Tibial nerve (tissue), 4 donors: Measurements from ENCODE around the gene SELENON. TPM values are rescaled to one million over a fixed set of nuclear protein-coding genes. Genes with fewer than 3 reads are reported as not detected.
A peak's percentile ranks its signal among the peaks of the same experiment; 100 is the strongest.

Source experiments
- DNase-seq, 2 donors: peaks; one replicate each; pipeline ENCODE4 v3.0.0-alpha.2; 2019; ENCODE audit warnings: low spot score in 2 of 2
- H3K27ac ChIP-seq, 4 donors: fragments of 200-600 bp; sonication (generic) in 3 of 4; one replicate each; pipeline ENCODE4 v1.5.1; 2017 to 2019; ENCODE audit warnings: mild to moderate bottlenecking in 1 of 4
- H3K27me3 ChIP-seq, 2 donors: fragments of 200-600 bp; sonication (generic) in 1 of 2; one replicate each; pipeline versions ENCODE4 v1.5.1 to v1.6.0; 2017 to 2019
- H3K36me3 ChIP-seq, 3 donors: fragments of 200-600 bp; sonication (generic); one replicate each; pipeline ENCODE4 v1.5.1; 2018 to 2019
- H3K4me1 ChIP-seq, 4 donors: fragments of 200-600 bp; sonication (generic) in 3 of 4; one replicate each; pipeline ENCODE4 v1.5.1; 2017 to 2019
- H3K4me3 ChIP-seq, 4 donors: fragments of 200-600 bp; sonication (generic) in 3 of 4; one replicate each; pipeline ENCODE4 v1.5.1; 2017 to 2019; ENCODE audit warnings: mild to moderate bottlenecking in 1 of 4, moderate library complexity in 1 of 4
- H3K9me3 ChIP-seq, 4 donors: fragments of 200-600 bp; sonication (generic) in 3 of 4; one replicate each; pipeline ENCODE4 v1.5.1; 2017 to 2019
- EP300 ChIP-seq, 2 donors: sonication (generic); formaldehyde crosslinking; IDR thresholded peaks; one replicate each; pipeline ENCODE4 v1.6.1; 2017; ENCODE audit warnings: antibody characterized with exemption in 2 of 2, mild to moderate bottlenecking in 1 of 2
- POLR2A ChIP-seq, 2 donors: fragments of 450-650 bp; IDR thresholded peaks; one replicate each; pipeline ENCODE4 v1.6.1; 2017; ENCODE audit warnings: antibody characterized with exemption in 2 of 2, mild to moderate bottlenecking in 2 of 2, moderate library complexity in 2 of 2
- WGBS, 2 donors: methylation state at CpG; one replicate each; pipeline ENCODE4 v1.1.5; 2018; 5-methylcytosine and 5-hydroxymethylcytosine counted together
- total RNA-seq, 4 donors: library from RNA; depleted of rRNA; stranded (reverse); fragments of >200 nt; gene quantifications; one replicate each; pipeline ENCODE4 v1.1.0, GENCODE V29; 2016
- TF ChIP-seq, protein P1 (sequence below), 5 experiments: fragments of 200-600 bp in 3 of 5; fragments of 450-650 bp in 2 of 5; sonication (generic) in 3 of 5; IDR thresholded peaks; one replicate each; pipeline ENCODE4 v1.5.1; 2016 to 2019; ENCODE audit warnings: antibody characterized with exemption in 5 of 5, mild to moderate bottlenecking in 3 of 5, moderate library complexity in 2 of 5

Gene SELENON
- total RNA-seq, 4 donors from 2014 or later = 17.6 to 54.0 (median 36.8) TPM

GRCh38 chr1:25803368-25803767, 3.4 kb downstream of the SELENON start:
- no peak for DNase-seq
- 82 to 85% methylated on average over 1 of the region's 1 CpG for WGBS, 2 donors
- Histone ChIP-seq H3K4me1 (peaks cover 0 to 93% (median 49%) of the 10 kb centered on the region in 4 donors), H3K36me3 (peaks cover 0 to 20% (median 0%) of the 10 kb centered on the region in 3 donors), H3K9me3 (no peaks in the 10 kb centered on the region), H3K4me3 (no peak overlapping the region), H3K27ac (peak overlapping the region in 2 of 4 donors; percentile 84 to 89), H3K27me3 (no peaks in the 10 kb centered on the region)
- TF ChIP-seq EP300 (IDR thresholded peaks at IDR 0.05) (no peak), POLR2A (IDR thresholded peaks at IDR 0.05) (no peak)
- TF ChIP-seq, protein P1, sequence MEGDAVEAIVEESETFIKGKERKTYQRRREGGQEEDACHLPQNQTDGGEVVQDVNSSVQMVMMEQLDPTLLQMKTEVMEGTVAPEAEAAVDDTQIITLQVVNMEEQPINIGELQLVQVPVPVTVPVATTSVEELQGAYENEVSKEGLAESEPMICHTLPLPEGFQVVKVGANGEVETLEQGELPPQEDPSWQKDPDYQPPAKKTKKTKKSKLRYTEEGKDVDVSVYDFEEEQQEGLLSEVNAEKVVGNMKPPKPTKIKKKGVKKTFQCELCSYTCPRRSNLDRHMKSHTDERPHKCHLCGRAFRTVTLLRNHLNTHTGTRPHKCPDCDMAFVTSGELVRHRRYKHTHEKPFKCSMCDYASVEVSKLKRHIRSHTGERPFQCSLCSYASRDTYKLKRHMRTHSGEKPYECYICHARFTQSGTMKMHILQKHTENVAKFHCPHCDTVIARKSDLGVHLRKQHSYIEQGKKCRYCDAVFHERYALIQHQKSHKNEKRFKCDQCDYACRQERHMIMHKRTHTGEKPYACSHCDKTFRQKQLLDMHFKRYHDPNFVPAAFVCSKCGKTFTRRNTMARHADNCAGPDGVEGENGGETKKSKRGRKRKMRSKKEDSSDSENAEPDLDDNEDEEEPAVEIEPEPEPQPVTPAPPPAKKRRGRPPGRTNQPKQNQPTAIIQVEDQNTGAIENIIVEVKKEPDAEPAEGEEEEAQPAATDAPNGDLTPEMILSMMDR (IDR thresholded peaks at IDR 0.05) = no peak

GRCh38 chr1:25804244-25804963, 4.4 kb downstream of the SELENON start:
- Histone ChIP-seq H3K4me1 (peaks cover 0 to 89% (median 48%) of the 10 kb centered on the region in 4 donors), H3K36me3 (peaks cover 0 to 30% (median 0%) of the 10 kb centered on the region in 3 donors), H3K27me3 (no peaks in the 10 kb centered on the region), H3K9me3 (no peaks in the 10 kb centered on the region), H3K27ac (peak overlapping the region in 2 of 4 donors; percentile 84 to 89), H3K4me3 (no peak overlapping the region)
- 48 to 51% methylated on average over 10 of the region's 10 CpGs for WGBS, 2 donors
- no peak for TF ChIP-seq EP300 (IDR thresholded peaks at IDR 0.05)
- TF ChIP-seq, protein P1 (IDR thresholded peaks at IDR 0.05) = no peak
- no peak for DNase-seq

DNA sequence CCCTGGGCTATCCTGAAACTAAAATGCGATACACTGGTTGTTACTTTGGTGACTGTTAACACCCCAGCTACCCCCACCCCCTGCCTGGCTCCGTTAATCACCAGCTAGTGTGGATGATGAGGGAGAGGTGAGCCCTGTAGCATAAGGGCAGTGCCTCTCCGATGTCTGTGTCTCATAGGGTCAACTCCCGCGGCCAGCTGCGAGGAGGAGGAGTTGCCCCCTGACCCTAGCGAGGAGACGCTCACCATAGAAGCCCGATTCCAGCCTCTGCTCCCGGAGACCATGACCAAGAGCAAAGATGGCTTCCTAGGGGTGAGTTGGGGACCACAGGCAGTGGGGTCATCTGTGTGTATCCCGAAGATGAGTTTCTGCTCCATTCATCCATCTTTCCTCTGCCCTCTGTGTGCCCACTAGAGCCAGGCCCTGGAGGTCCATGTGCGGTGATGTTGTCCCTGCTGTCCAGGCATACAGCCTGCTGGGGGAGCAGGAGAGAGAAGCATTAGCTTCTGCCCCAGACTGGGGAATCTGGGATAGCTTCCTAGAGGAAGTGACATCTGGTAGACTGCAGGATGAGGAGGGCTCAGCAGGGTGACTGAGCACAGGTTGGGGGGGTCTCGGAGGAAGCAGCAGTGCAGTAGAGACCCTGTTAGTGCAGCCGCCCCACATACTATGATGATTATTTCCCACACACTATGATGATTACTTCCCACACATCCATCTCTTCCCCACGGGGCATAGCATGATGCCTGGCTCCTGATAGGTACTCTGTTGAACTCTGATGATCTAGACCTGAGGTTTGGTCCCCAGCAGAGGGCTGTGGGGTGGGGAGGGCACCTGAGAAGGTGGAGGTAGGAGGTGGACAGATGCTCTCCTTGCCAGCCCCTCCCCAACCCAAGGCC, 5.2 kb downstream of the SELENON start:
- TF ChIP-seq EP300 (IDR thresholded peaks at IDR 0.05) = no peak
- TF ChIP-seq, protein P1 (IDR thresholded peaks at IDR 0.05) = no peak
- no peak for TF ChIP-seq POLR2A (IDR thresholded peaks at IDR 0.05)
- WGBS, 2 donors = 51 to 57% methylated on average over 15 of the region's 15 CpGs
- Histone ChIP-seq H3K9me3 (no peaks in the 10 kb centered on the region), H3K27me3 (no peaks in the 10 kb centered on the region), H3K4me3 (no peak overlapping the region), H3K27ac (peak overlapping the region; percentile 4 to 89 (median 64)), H3K36me3 (peaks cover 0 to 38% (median 0%) of the 10 kb centered on the region in 3 donors), H3K4me1 (peaks cover 0 to 90% (median 50%) of the 10 kb centered on the region in 4 donors)
- DNase-seq = no peak

GRCh38 chr1:25805863-25806225, 5.9 kb downstream of the SELENON start:
- H3K27ac ChIP-seq = peak overlapping the region; percentile 4 to 89 (median 64)
- H3K4me3 ChIP-seq = no peak overlapping the region
- peaks cover 0 to 43% (median 0%) of the 10 kb centered on the region in 3 donors for H3K36me3 ChIP-seq
- peaks cover 0 to 93% (median 53%) of the 10 kb centered on the region in 4 donors for H3K4me1 ChIP-seq
- no peaks in the 10 kb centered on the region for H3K27me3 ChIP-seq
- no peak for TF ChIP-seq POLR2A (IDR thresholded peaks at IDR 0.05)
- TF ChIP-seq EP300 (IDR thresholded peaks at IDR 0.05) = peak in 1 of 2 donors; percentile 59
- TF ChIP-seq, protein P1 (IDR thresholded peaks at IDR 0.05) = no peak
- H3K9me3 ChIP-seq = no peaks in the 10 kb centered on the region
- no peak for DNase-seq
- 20 to 22% methylated on average over 3 of the region's 3 CpGs for WGBS, 2 donors
